ENCODE data around the gene CTLA4.

CTLA4 gene

DNA sequence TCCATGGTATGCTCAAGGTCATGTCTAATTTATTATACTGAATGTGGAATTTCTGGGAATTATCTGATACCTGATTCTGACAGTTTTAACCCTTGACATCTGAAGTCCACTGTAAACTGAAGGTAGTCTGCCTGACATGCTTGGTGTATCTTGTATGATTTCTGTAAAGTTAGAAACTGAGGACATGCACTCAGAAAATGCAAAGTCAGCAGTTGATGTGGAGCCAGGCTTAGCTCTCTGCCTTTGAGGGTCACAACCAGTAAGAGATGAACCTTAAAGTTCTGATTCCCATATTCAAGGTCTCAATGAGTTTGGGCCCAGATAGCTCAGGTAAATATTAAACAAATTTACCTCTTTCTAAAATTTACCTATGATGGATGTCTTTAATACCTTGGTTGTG lies 12.3 kb upstream of the CTLA4 start:
- no peaks in the 10 kb centered on the region for H3K27me3 ChIP-seq (ENCODE audit: control insufficient read depth, insufficient read depth, low read length, poor library complexity, severe bottlenecking)
- no peaks in the 10 kb centered on the region for H3K4me1 ChIP-seq (ENCODE audit: control insufficient read depth, insufficient read depth, low read length)
- no peak overlapping the region for H3K27ac ChIP-seq (ENCODE audit: insufficient read depth, low read depth, low read length, poor library complexity, severe bottlenecking)
- no peaks in the 10 kb centered on the region for H3K9me3 ChIP-seq (ENCODE audit: control insufficient read depth, low read length)
- H3K4me3 ChIP-seq (ENCODE audit: insufficient read depth, low read depth, low read length), result no peak overlapping the region
- no peaks in the 10 kb centered on the region for H3K36me3 ChIP-seq (ENCODE audit: control insufficient read depth, insufficient read depth, low read length)

DNA sequence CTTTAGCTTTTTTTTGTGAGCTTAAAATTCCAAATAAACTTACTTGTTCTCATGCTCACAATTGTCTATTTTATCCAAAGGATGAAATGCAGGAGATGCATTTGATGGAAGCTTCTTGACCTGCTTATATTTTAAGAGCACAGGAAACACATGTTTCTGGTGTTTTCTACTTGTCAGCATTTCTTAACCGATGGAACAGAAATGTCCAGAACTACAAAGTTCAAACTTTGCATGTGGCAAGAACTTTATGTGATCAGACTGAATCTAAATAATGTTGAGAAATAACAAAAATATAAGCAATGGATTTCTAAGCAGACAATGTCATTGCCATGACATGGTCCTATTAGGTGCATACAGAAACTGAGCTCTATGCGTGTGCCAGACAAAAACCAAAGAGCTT lies 9.9 kb upstream of the CTLA4 start:
- Histone ChIP-seq H3K4me1 (ENCODE audit: control insufficient read depth, insufficient read depth, low read length) (no peaks in the 10 kb centered on the region), H3K27ac (ENCODE audit: insufficient read depth, low read depth, low read length, poor library complexity, severe bottlenecking) (no peak overlapping the region), H3K36me3 (ENCODE audit: control insufficient read depth, insufficient read depth, low read length) (no peaks in the 10 kb centered on the region), H3K27me3 (ENCODE audit: control insufficient read depth, insufficient read depth, low read length, poor library complexity, severe bottlenecking) (no peaks in the 10 kb centered on the region), H3K4me3 (ENCODE audit: insufficient read depth, low read depth, low read length) (no peak overlapping the region), H3K9me3 (ENCODE audit: control insufficient read depth, low read length) (no peaks in the 10 kb centered on the region)
- WGBS, 2 experiments, result 88 to 94% methylated on average over 2 of the region's 2 CpGs

DNA sequence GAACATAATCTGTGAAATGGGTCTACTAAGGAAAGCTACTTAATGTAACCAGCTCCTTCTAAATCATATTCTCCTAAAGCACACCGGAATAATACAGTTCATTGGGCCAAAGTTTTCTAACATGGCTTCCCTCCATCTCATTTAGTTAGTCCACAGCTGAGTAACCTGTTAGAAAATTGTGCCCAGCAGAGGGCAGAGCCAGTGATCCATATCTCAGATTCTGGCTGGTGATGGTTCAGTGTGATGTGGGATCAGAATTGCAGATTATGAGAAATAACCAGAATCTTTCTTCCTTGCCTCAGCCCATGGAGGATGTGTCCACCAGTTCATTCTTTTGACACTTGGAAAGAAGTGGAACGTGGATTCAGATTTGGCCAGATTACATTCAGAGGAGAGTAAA lies 9.4 kb upstream of the CTLA4 start:
- H3K4me3 ChIP-seq (ENCODE audit: insufficient read depth, low read depth, low read length), result no peak overlapping the region
- no peak overlapping the region for H3K27ac ChIP-seq (ENCODE audit: insufficient read depth, low read depth, low read length, poor library complexity, severe bottlenecking)
- no peaks in the 10 kb centered on the region for H3K9me3 ChIP-seq (ENCODE audit: control insufficient read depth, low read length)
- WGBS, 2 experiments, result 92 to 95% methylated on average over 2 of the region's 2 CpGs
- no peaks in the 10 kb centered on the region for H3K27me3 ChIP-seq (ENCODE audit: control insufficient read depth, insufficient read depth, low read length, poor library complexity, severe bottlenecking)
- H3K4me1 ChIP-seq (ENCODE audit: control insufficient read depth, insufficient read depth, low read length), result no peaks in the 10 kb centered on the region
- H3K36me3 ChIP-seq (ENCODE audit: control insufficient read depth, insufficient read depth, low read length), result no peaks in the 10 kb centered on the region

DNA sequence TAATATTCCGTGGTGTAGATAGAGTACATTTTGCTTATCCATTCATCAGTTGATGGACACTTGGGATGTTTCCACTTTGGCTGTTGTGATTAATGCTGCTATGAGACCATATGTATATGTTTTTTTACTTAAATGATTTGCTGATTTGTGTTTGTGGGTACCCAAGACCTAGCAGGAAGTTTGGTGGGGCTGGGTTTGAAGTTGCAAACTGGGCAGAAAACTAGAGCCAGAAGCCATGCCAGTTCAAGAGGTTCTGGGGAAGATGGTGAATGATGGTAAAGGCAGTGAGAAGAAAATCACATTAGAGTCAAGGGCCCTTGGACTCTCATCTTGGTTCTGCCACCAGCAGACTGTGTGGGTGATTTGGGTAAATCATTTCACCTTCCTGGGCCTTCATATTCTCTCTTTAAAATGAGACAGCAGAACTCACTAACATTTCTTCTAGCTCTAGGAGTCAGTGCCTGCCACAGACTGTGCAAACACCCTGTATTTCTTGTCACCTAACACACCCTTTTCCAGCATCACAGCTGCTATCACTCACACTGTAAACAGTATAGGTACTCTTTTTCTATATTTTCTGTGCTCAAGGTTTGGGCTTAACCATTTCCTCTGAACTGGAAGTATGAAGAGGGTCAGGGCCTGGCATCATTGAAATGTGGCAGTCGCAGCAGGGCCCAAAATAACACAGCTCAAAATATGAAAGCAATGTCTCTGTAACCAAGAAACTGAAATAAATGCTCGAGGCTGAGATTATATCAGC lies 8.4 kb upstream of the CTLA4 start:
- Histone ChIP-seq H3K27me3 (ENCODE audit: control insufficient read depth, insufficient read depth, low read length, poor library complexity, severe bottlenecking) (no peaks in the 10 kb centered on the region), H3K9me3 (ENCODE audit: control insufficient read depth, low read length) (no peaks in the 10 kb centered on the region), H3K27ac (ENCODE audit: insufficient read depth, low read depth, low read length, poor library complexity, severe bottlenecking) (no peak overlapping the region), H3K36me3 (ENCODE audit: control insufficient read depth, insufficient read depth, low read length) (no peaks in the 10 kb centered on the region), H3K4me1 (ENCODE audit: control insufficient read depth, insufficient read depth, low read length) (no peaks in the 10 kb centered on the region), H3K4me3 (ENCODE audit: insufficient read depth, low read depth, low read length) (no peak overlapping the region)
- 93 to 96% methylated on average over 3 of the region's 3 CpGs for WGBS, 2 experiments

DNA sequence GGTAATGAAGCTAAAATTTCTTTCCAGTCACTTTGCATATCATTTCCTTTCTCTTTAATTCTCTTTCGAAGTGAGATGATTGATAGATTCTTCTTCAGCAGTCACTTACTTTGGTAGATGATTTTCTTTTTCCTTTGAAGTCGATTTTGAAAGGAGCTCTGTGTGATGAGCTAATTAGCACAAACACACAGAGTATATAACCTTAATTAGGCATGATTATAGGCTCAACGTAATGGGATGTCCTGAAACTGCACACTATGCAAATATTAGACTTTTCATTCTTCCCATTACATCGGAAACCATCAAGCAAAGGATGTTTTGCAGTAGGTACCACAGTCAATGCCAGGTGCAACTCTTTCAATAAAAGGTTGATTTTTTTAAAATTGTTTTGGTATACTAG lies 6.4 kb upstream of the CTLA4 start:
- no peaks in the 10 kb centered on the region for H3K36me3 ChIP-seq (ENCODE audit: control insufficient read depth, insufficient read depth, low read length)
- 86 to 93% methylated on average over 2 to 3 of the region's 4 CpGs for WGBS, 2 experiments
- no peaks in the 10 kb centered on the region for H3K27me3 ChIP-seq (ENCODE audit: control insufficient read depth, insufficient read depth, low read length, poor library complexity, severe bottlenecking)
- no peaks in the 10 kb centered on the region for H3K9me3 ChIP-seq (ENCODE audit: control insufficient read depth, low read length)
- H3K4me3 ChIP-seq (ENCODE audit: insufficient read depth, low read depth, low read length), result no peak overlapping the region
- H3K27ac ChIP-seq (ENCODE audit: insufficient read depth, low read depth, low read length, poor library complexity, severe bottlenecking), result no peak overlapping the region
- H3K4me1 ChIP-seq (ENCODE audit: control insufficient read depth, insufficient read depth, low read length), result no peaks in the 10 kb centered on the region

DNA sequence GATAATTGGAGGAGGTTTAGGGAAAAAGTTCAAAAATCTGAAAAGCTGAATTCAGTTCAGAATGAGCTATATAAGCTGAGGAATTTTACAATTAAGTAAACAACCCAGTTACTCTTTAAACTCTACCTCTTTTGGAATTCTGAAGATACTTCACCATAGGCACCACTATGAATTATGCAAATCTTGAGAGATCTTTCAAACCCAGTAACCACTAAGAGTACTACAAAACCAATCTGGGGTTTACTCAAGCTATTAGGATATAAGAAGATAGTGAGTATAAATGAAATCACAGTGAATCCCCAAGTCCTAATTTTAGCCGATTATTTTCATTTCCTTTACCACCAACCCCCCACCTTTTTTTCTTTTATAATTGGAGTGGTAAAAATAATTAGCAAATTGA lies 6.0 kb upstream of the CTLA4 start:
- H3K9me3 ChIP-seq (ENCODE audit: control insufficient read depth, low read length), result no peaks in the 10 kb centered on the region
- H3K27ac ChIP-seq (ENCODE audit: insufficient read depth, low read depth, low read length, poor library complexity, severe bottlenecking), result no peak overlapping the region
- H3K27me3 ChIP-seq (ENCODE audit: control insufficient read depth, insufficient read depth, low read length, poor library complexity, severe bottlenecking), result no peaks in the 10 kb centered on the region
- WGBS, 2 experiments, result no CpG with 5 or more reads among the region's 1 CpG
- H3K4me1 ChIP-seq (ENCODE audit: control insufficient read depth, insufficient read depth, low read length), result no peaks in the 10 kb centered on the region
- H3K36me3 ChIP-seq (ENCODE audit: control insufficient read depth, insufficient read depth, low read length), result no peaks in the 10 kb centered on the region
- H3K4me3 ChIP-seq (ENCODE audit: insufficient read depth, low read depth, low read length), result no peak overlapping the region

DNA sequence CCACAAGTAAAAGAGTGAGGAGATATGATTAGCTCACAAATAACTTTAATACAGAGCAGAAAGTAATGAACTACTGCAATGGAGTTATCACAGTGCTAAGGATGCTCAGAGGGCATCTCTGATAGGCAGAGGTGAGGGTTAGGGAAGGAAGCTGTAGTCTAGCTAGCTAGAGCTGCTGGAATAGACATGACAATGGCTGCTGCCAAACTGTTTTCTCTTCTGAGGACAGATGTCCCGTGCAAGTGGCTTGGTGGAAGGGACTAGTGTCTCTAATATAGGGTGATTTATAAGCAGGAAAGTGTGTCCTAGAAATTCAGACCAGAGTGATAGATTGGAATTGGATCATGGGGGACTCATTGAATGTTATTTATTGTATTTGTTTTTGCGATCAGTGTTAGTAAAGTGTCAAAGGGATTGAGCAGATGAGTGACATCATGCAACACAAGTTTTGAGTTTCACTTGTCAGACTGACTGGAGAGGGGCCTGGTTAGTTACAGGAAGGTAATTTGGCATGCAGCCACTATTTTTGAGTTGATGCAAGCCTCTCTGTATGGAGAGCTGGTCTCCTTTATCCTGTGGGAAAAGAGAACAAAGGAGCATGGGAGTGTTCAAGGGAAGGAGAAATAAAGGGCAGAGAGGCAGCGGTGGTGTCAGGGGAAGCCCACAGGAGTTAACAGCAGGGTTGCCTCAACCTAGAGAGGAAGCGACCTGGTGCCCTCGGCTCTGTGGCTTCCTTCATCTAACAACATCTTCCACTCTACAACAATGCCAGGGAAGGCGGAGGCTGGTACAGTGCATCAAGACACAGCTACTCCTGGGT lies 1.9 kb downstream of the CTLA4 start:
- Histone ChIP-seq H3K4me3 (ENCODE audit: insufficient read depth, low read depth, low read length) (no peak overlapping the region), H3K36me3 (ENCODE audit: control insufficient read depth, insufficient read depth, low read length) (no peaks in the 10 kb centered on the region), H3K27me3 (ENCODE audit: control insufficient read depth, insufficient read depth, low read length, poor library complexity, severe bottlenecking) (no peaks in the 10 kb centered on the region), H3K27ac (ENCODE audit: insufficient read depth, low read depth, low read length, poor library complexity, severe bottlenecking) (no peak overlapping the region), H3K9me3 (ENCODE audit: control insufficient read depth, low read length) (no peaks in the 10 kb centered on the region), H3K4me1 (ENCODE audit: control insufficient read depth, insufficient read depth, low read length) (no peaks in the 10 kb centered on the region)
- WGBS, 2 experiments, result 77 to 82% methylated on average over 6 of the region's 6 CpGs

DNA sequence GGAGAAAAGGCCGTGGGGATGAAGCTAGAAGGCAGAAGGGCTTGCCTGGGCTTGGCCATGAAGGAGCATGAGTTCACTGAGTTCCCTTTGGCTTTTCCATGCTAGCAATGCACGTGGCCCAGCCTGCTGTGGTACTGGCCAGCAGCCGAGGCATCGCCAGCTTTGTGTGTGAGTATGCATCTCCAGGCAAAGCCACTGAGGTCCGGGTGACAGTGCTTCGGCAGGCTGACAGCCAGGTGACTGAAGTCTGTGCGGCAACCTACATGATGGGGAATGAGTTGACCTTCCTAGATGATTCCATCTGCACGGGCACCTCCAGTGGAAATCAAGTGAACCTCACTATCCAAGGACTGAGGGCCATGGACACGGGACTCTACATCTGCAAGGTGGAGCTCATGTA lies 2.9 kb downstream of the CTLA4 start:
- H3K27me3 ChIP-seq (ENCODE audit: control insufficient read depth, insufficient read depth, low read length, poor library complexity, severe bottlenecking), result no peaks in the 10 kb centered on the region
- 94% methylated on average over 9 of the region's 9 CpGs for WGBS, 2 experiments
- H3K4me3 ChIP-seq (ENCODE audit: insufficient read depth, low read depth, low read length), result no peak overlapping the region
- H3K27ac ChIP-seq (ENCODE audit: insufficient read depth, low read depth, low read length, poor library complexity, severe bottlenecking), result no peak overlapping the region
- H3K9me3 ChIP-seq (ENCODE audit: control insufficient read depth, low read length), result no peaks in the 10 kb centered on the region
- no peaks in the 10 kb centered on the region for H3K36me3 ChIP-seq (ENCODE audit: control insufficient read depth, insufficient read depth, low read length)
- no peaks in the 10 kb centered on the region for H3K4me1 ChIP-seq (ENCODE audit: control insufficient read depth, insufficient read depth, low read length)

DNA sequence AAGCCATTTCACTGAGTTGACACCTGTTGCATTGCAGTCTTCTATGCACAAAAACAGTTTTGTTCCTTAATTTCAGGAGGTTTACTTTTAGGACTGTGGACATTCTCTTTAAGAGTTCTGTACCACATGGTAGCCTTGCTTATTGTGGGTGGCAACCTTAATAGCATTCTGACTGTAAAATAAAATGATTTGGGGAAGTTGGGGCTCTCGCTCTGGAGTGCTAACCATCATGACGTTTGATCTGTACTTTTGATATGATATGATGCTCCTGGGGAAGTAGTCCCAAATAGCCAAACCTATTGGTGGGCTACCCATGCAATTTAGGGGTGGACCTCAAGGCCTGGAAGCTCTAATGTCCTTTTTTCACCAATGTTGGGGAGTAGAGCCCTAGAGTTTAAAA lies 3.4 kb downstream of the CTLA4 start:
- WGBS, 2 experiments, result 94 to 96% methylated on average over 2 of the region's 2 CpGs
- Histone ChIP-seq H3K9me3 (ENCODE audit: control insufficient read depth, low read length) (no peaks in the 10 kb centered on the region), H3K27me3 (ENCODE audit: control insufficient read depth, insufficient read depth, low read length, poor library complexity, severe bottlenecking) (no peaks in the 10 kb centered on the region), H3K4me3 (ENCODE audit: insufficient read depth, low read depth, low read length) (no peak overlapping the region), H3K36me3 (ENCODE audit: control insufficient read depth, insufficient read depth, low read length) (no peaks in the 10 kb centered on the region), H3K27ac (ENCODE audit: insufficient read depth, low read depth, low read length, poor library complexity, severe bottlenecking) (no peak overlapping the region), H3K4me1 (ENCODE audit: control insufficient read depth, insufficient read depth, low read length) (no peaks in the 10 kb centered on the region)

DNA sequence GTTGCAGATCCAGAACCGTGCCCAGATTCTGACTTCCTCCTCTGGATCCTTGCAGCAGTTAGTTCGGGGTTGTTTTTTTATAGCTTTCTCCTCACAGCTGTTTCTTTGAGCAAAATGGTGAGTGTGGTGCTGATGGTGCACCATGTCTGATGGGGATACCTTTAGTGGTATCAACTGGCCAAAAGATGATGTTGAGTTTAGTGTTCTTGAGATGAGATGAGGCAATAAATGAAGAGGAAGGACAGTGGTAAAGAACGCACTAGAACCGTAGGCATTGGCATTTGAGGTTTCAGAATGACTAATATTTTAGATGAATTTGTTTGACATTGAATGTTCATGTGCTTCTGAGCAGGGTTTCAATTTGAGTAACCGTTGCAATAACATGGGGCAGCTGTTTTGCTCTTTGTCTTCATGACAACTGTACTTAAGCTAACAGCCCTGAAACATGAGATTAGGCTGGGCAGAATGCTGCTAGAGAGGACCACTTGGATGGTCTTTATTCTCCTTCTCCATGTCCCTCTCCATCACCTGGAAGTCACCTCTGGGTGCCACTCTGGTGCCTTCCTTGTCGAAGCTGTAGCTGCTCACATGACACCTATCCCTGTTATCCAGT lies 3.9 kb downstream of the CTLA4 start:
- Histone ChIP-seq H3K27me3 (ENCODE audit: control insufficient read depth, insufficient read depth, low read length, poor library complexity, severe bottlenecking) (no peaks in the 10 kb centered on the region), H3K4me1 (ENCODE audit: control insufficient read depth, insufficient read depth, low read length) (no peaks in the 10 kb centered on the region), H3K9me3 (ENCODE audit: control insufficient read depth, low read length) (no peaks in the 10 kb centered on the region), H3K4me3 (ENCODE audit: insufficient read depth, low read depth, low read length) (no peak overlapping the region), H3K27ac (ENCODE audit: insufficient read depth, low read depth, low read length, poor library complexity, severe bottlenecking) (no peak overlapping the region), H3K36me3 (ENCODE audit: control insufficient read depth, insufficient read depth, low read length) (no peaks in the 10 kb centered on the region)
- 94 to 95% methylated on average over 6 of the region's 6 CpGs for WGBS, 2 experiments
